COLO668 (cell line): ENCODE measurements around the gene ARHGAP26.

ENCODE experiments used
- DNase-seq: peaks from one replicate; lab custom pipeline; 2025; ENCODE audit not compliant: unreplicated experiment; lab: John Stamatoyannopoulos, UW

The ARHGAP26 gene

GRCh38 chr5:143210576-143210975 lies 440.4 kb downstream of the ARHGAP26 start:
- DNase-seq = no peak

DNA sequence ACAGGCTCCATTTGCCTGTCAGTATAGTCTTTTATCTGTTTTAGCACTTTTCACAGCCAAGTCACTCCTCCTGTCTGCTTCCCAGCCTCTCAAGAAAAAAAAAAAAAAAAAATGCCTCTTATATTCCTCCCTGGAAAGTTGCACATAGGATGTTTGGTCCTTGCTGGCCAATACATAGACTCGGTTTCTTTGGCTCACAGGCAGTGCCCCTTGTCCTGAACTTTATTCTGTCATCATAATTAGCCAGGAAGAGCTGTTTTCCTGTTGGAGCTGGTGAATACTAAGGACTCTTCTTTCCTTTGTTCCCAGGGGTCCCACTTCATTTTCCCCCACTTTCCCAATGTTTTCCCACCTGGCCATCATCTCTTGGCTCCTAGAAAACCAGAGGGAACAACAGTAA lies 442.1 kb downstream of the ARHGAP26 start:
- DNase-seq = no peak

DNA sequence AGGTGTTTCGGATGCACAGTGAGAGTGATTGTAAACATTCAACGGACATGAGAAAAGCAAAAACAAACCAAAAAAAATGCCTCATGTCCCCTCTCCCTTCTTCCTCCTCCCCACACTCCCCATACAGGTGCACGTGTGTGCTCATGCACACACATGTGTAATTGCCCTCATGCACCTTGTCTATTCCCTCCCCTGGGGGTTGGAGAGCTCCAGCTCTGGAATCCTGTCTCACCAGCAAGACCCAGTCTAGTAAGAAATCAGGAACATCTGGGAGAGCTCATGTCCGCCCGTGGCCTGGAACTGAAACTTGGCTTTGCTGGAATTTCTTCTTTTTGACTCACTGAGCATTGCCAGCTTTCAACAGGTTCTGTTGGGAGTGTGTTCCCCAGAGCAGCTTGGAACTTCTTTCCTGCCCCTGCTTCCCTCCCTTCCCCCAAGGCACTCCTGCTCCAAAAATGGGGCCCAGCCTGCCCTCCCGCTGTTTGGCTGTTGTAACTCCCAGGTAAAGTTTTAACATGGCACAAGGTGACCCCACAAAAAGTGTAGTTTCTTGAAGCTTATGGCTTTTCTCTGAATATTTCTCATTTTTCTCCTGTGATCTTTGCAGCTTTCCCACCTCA lies 443.2 kb downstream of the ARHGAP26 start:
- no peak for DNase-seq

DNA sequence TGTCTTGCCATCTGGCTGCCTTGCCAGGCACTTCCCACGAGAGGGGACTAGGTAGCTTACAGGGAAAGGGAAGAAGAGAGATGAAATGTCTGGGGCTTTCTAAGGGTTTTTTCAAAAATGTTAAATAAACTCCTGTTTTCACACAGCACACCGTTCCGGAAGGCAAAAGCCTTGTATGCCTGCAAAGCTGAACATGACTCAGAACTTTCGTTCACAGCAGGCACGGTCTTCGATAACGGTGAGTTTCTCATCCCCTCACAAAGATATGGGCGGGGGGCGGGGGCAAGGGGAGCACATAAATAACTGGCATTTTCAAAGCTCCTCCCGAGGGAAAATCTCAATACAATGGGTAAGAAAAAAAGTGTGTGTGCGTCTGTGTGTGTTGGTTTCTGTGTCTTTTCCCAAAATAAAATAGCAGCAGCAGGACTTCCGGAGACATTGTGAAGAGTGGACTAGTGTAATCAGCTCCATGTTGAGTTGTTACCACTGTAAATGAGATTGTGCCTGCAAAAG lies 443.7 kb downstream of the ARHGAP26 start:
- DNase-seq = no peak

- DNase-seq = no peak
Measured at GRCh38 chr5:143214458-143214857, 444.3 kb downstream of the ARHGAP26 start.

GRCh38 chr5:143214890-143215289 lies 444.7 kb downstream of the ARHGAP26 start:
- no peak for DNase-seq

- DNase-seq = no peak
Measured at GRCh38 chr5:143215690-143216089, 445.5 kb downstream of the ARHGAP26 start.

- DNase-seq = no peak
Measured at GRCh38 chr5:143216211-143216610, 446.0 kb downstream of the ARHGAP26 start.

DNA sequence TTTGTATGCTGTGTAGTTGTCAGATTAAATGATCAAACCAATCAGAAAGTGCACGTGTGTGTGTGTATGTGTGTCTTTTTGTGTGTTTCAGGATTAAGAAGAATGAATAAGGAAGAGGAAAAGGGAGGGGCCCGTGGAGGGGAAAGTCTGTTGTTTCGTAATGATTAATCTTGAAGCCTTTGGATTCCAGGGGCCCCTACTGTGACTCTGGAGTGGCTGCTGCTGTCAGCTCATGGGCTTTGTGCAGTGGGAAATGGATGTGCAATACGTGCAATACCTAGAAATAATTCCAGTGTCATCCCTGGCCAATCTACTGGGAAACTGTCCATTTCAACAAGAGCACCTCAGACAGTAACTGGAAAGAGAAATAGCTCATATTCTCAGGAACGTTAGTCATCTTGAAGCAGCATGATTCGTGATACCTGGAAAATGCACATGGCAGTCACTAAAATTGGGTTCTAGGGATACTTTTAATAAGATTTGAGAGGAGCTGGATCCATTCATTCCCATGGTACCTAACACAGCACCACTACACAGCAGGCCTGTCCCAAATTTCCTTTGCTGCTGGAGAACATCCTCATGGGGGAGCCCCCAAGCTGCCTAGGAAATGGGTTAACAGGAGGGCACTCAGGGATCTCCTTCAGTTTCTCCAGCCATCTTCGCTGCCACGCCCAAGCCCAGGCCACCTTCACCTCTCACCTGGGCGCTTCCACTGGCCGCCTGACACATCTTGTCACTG lies 447.1 kb downstream of the ARHGAP26 start:
- DNase-seq = no peak

- no peak for DNase-seq
Measured at GRCh38 chr5:143217804-143218160, 447.6 kb downstream of the ARHGAP26 start.

DNA sequence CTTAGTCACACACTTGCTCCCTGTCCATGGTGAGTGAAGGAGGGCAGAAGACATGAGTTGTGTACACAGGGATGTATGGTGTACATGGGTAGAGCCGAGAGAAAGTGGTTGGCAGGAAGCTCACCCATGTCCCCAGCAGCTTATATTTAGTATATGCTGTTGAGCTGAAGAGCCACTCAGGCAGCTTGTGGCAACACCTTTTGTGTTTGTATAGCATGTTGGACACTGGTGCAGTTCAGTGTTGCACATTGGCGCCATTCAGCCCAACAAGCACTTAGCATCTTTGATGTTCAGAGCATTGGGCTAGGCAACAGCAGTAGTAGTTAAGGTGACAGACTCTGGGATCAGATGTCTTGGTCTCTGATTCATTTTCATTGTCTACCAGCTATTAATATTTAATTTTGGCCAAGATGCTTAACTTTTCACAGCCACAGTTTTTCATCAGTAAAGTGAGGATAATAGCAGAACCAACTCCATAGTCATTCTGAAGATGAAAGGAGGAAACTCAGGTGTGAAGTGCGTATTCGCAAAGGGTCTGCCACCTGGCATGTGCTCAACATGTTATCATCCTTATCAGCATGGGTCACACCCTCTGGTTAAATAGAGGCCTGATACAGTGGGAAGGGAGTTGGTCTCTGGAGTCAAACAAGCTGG lies 448.5 kb downstream of the ARHGAP26 start:
- DNase-seq = peak; percentile 31

DNA sequence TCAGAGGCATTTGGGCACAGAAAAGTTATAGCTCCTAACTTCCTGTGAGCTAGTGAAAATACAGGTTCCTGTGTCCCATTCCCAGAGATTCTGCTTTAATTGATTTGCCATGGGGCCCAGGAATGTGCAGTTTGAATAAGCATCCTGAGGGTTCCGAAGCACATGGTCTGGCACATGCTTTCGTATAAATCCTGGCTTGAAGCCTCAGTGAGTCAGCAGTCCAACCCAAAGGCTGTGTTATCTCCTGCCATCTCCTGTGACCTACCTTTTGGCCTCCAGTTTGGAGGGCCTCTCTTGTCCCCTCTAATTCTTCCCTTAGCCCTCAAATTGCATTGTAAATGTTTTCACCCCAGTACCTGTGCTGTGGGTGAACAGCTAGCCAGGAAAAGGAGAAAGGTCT lies 449.5 kb downstream of the ARHGAP26 start:
- DNase-seq = no peak

DNA sequence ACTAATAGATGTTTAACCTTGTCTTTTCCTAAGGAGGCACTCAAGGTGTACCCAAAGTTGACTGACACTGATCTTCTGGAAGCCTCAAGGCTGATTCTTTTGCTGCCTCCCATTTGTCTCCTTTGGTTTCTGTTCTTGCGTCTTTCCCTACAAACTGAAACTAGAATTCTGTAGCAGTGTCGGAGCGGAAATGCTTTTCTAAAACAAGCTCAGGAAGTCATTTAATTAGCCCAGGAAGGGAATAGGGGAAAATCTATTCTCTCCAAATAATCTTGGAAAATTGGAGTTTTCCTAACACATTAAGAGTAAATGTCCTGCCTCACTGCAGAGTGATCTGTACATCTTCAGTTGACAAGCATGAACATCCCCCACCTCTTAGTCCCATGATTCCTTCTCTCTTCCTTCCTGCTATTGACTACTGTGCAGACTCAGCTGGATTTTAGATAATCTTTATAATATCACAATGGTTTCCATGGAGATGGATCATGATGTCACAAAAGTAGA lies 450.6 kb downstream of the ARHGAP26 start:
- DNase-seq = no peak

DNA sequence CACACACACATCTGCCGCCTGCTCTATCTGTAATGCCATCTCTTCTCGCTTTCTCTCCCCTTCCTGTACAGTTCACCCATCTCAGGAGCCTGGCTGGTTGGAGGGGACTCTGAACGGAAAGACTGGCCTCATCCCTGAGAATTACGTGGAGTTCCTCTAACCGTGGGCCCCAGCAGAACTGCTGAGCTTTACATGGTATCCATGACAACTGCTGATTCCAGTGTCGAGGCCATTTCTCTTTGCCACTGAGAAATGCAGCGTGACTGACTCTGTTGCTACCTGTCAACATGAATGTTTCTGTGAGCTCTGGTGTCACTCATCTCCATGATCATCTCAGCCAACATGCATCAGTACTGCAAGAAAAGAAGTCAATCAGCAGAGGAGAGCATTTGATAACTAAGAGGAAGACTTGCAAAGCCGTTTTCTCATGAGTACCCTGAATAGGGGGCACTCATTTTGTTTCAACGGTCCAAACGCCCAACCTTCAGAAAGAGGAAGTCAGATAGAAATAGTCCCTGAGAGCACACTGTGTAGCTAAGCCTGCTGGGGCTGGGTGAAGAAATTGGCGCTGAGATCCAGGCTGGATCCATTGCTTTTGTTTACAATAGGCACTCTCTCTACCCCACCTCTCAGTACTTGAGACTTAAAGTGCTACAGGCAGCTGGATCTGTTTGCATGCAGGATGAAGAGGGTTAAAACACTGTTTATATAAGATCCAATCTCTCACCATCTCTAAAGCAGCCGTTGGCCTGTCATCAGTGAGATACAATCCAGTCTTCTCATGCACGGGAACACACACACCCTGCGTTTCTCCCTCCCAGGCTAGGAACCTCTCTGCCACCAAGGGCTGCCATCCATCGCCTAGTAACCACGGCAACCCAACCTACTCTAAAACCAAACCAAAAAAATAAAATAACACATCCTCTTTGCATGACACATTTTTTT lies 452.4 kb downstream of the ARHGAP26 start:
- peak; percentile 62 for DNase-seq

DNA sequence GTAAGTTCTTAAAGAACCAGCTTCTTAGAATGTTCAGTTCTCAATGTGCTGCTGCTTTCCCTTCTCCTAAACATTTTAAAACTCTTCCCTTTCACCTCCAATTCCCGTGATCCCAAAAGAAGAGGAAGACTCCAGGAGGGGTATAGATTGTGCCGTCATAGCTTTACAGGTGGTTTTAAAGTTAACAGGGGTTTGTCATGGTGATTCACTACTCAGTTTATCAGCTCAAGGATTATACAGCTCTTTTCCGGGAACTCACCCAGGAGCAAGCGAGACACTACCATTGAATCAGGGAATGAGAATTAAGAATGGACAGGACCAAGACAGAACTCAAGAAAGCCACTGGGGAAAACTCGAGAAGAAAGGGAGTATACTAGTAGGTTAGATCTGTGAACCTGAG lies 454.5 kb downstream of the ARHGAP26 start:
- no peak for DNase-seq

DNA sequence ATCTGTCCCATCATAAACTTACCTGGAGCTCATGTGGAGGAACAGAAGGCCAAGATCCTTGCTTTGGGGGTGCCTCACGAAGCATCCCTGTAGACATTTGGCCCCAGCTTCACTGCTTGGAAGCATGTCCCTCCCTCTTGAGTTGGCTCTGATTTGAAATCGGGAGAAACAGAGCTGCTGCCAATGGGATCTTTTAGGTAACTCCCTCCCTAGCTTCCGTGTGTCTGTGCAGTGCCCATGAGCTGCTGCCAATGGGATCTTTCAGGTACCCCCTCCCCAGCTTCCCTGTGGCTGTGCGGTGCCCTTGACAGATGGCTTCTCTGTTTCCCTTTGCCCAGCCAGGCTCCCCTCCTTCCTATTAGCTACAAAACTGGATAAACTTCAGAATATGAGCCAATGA lies 455.3 kb downstream of the ARHGAP26 start:
- DNase-seq = no peak

DNA sequence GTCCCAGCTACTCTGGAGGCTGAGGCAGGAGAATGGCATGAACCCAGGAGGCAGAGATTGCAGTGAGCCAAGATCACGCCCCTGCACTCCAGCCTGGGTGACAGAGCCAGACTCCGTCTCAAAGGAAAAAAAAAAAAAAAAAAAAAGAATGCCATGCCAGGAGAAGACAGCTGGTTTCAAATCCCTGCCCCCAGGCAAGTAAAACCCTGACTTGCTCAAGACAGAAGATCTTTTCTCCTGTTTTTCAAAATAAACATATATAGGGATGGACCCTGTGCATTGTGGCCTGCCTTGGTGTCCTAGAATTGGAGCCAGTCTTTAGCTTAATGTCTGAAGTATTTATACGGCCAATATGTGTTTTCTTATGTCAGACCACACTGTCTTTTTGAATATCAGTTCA lies 456.2 kb downstream of the ARHGAP26 start:
- DNase-seq = no peak

DNA sequence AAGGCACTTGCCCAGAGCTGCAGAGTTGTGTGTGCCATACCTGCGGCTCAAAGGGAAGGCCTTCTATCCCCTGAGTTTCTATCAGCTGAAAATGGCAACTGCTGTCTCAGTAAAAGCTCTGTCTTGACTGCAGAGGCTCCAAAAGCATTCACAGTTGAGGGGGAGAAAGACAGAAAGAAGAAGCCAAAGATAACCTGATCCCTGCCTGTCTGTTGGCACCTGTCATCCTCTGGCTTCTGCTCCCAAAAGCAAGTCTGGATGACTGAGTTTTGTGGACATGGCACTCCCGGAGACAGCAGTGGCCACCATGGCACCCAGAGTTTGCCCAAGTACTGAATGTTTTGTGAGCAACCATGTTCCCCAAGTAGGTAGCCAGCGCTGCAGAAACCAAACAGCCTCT lies 456.7 kb downstream of the ARHGAP26 start:
- no peak for DNase-seq

DNA sequence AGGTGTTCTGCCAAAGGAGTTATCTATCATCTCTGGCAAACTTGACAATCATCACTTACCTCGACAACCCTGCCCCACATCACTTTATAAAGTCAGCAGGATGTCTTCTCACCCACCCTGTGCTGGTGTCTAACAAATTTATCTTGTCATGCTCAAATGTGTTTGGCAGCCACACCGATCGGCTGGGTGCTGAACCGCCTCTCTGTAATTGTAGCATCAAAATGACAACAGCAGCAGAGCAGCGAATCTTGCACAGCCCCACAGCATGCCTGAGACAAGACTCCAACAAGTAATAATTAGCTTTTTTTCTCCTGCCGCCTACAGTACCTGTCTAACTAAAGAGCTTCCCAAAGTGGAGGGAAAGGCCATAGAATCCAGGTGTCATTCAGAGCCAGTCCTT lies 457.1 kb downstream of the ARHGAP26 start:
- no peak for DNase-seq

DNA sequence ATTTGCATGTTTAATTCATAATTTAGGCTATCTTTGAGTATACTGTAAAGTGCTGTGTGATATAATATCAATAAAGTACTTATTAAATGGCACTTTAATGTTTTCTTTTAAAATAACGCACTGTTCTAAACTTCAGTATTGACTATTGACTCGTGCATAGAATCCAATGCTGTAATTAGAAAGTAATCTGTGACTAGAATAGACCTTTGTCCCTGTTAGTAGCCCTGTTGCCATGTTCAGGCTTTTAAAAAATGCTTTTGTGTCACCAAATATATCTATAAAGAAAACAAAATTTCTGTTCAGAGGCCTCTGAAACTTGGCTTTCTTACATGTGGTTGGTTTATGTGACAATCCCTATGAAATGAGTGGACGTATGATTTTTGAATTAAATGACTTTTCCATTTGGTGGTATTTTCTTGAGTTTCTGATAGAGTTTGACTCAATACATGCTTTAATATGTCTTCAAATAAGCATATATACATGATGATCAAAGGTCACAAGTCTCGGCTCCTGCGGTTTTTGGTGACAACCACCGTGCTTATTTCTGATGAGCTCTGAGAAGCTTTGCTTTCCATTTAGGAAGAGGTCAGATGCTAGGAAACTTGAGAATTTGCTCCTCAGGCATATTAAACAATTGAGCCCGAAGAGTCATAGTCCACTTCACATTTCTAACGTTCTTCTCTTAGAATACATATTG lies 458.6 kb downstream of the ARHGAP26 start:
- no peak for DNase-seq
